Measurements from ENCODE around the gene SLBP. TPM values are rescaled to one million over a fixed set of nuclear protein-coding genes. Genes with fewer than 3 reads are reported as not detected.

The SLBP gene
- total and polyA plus RNA-seq, 2 of the 8 experiments (the other 6 are each of a cell fraction or from before 2014, with no cell fraction given) = 44.1 to 49.0 TPM

GRCh38 chr4:1647432-1647831 lies 64.7 kb downstream of the SLBP start:
- H2BK5ac ChIP-seq (ENCODE audit: low read depth, low read length) = no peak overlapping the region
- no peak overlapping the region for H4K5ac ChIP-seq (ENCODE audit: insufficient read length, low read depth, low read length)
- ChIA-PET CTCF (ENCODE audit: partially characterized antibody) (interaction anchor here (1.0 to 3.6 kb wide), 4 partner anchors 11 to 291 kb away, joined by 3 to 13 read pairs (median 4); no protein-coding TSS in a partner anchor), POLR2A (ENCODE audit: partially characterized antibody) (no interaction called here)
- TF ChIP-seq USF2 (IDR thresholded peaks at IDR 0.05; ENCODE audit: low read length) (no peak), SAP30 (IDR thresholded peaks at IDR 0.05; ENCODE audit: insufficient read depth, insufficient replicate concordance, low read length) (no peak), EGR1 (IDR thresholded peaks at IDR 0.05; ENCODE audit: borderline replicate concordance, low read depth, low read length) (no peak), PHF8 (conservative IDR thresholded peaks at IDR 0.05; ENCODE audit: low read depth, low read length) (no peak)
- no peak overlapping the region for H3K4me3 ChIP-seq (ENCODE audit: extremely low read depth in 1 of 4, insufficient read depth in 2 of 4, low read depth in 3 of 4, low read length in 4 of 4)
- no peak overlapping the region for H2AK5ac ChIP-seq (ENCODE audit: low read depth, low read length)
- H3K4ac ChIP-seq (replicated peaks; ENCODE audit: insufficient read length, low read depth, low read length) = no peak overlapping the region
- H3K4me1 ChIP-seq (replicated peaks in 1 of 4; ENCODE audit: control insufficient read depth in 3 of 4, insufficient read depth in 4 of 4, low read length in 3 of 4) = peaks cover 0 to 7% (median 3%) of the 10 kb centered on the region in 4 experiments; a peak in 4 of 7 replicates
- H3K18ac ChIP-seq (ENCODE audit: extremely low read depth, low read length) = no peak overlapping the region
- no peak overlapping the region for H3K14ac ChIP-seq (ENCODE audit: insufficient read length)
- no peak overlapping the region for H3K23ac ChIP-seq (ENCODE audit: insufficient read length)
- no peak overlapping the region for H2BK15ac ChIP-seq (ENCODE audit: low read length)
- no peak overlapping the region for H4K91ac ChIP-seq (replicated peaks; ENCODE audit: insufficient read length, low read length)
- H2BK120ac ChIP-seq (replicated peaks; ENCODE audit: low read depth, low read length) = no peak overlapping the region
- H3K79me1 ChIP-seq (ENCODE audit: low read depth, low read length) = no peaks in the 10 kb centered on the region
- H3K9me3 ChIP-seq (ENCODE audit: insufficient read depth in 2 of 2, low read depth in 1 of 2, low read length in 1 of 2) = peaks cover 0 to 2% of the 10 kb centered on the region in 2 experiments; a peak in 1 of 4 replicates
- DNase-seq (ENCODE audit: low read depth in 1 of 2, low spot score in 2 of 2) (no peak), FAIRE-seq (no peak)
- no peaks in the 10 kb centered on the region; a peak in 1 of 8 replicates for H3K36me3 ChIP-seq (ENCODE audit: control insufficient read depth in 2 of 4, insufficient read depth in 4 of 4, low read length in 3 of 4)
- no peak overlapping the region for H3K27ac ChIP-seq (ENCODE audit: low read depth, low read length)
- no peak overlapping the region for H2BK12ac ChIP-seq (ENCODE audit: low read depth, low read length)
- 89% methylated on average over 19 of the region's 19 CpGs; no CpG with 5 or more reads in 1 of the 2 experiments for WGBS, 2 experiments (ENCODE audit: extremely low coverage in 1 of 2, insufficient coverage in 1 of 2, insufficient read length in 1 of 2, insufficient replicate concordance in 2 of 2, low coverage in 1 of 2, low lambda C conversion rate in 2 of 2, missing lambda C conversion rate in 1 of 2)
- H2AFZ ChIP-seq (ENCODE audit: low read length) = no peak overlapping the region
- no peaks in the 10 kb centered on the region for H3K79me2 ChIP-seq (ENCODE audit: control insufficient read depth in 1 of 2, insufficient read depth in 2 of 2, low read length in 2 of 2)
- peaks cover 0 to 7% of the 10 kb centered on the region in 2 experiments for H4K20me1 ChIP-seq (replicated peaks in 1 of 2; ENCODE audit: control insufficient read depth in 1 of 2, insufficient read depth in 2 of 2, low read length in 2 of 2)
- no peak overlapping the region for H3K9ac ChIP-seq (replicated peaks in 1 of 4; ENCODE audit: extremely low read depth in 1 of 4, low read depth in 3 of 4, low read length in 3 of 4)
- H2BK20ac ChIP-seq (ENCODE audit: low read length) = no peak overlapping the region
- H4K8ac ChIP-seq (ENCODE audit: extremely low read depth, insufficient read depth, low read length) = no peak overlapping the region
- no peak overlapping the region for H3K56ac ChIP-seq (replicated peaks; ENCODE audit: insufficient read length, low read depth, low read length)
- no peaks in the 10 kb centered on the region for H3K27me3 ChIP-seq (replicated peaks in 1 of 4; ENCODE audit: control insufficient read depth in 3 of 4, extremely low read depth in 1 of 4, insufficient read depth in 3 of 4, low read length in 3 of 4)
- peaks cover 8% of the 10 kb centered on the region; the same call in 1 of the 2 replicates for H3K23me2 ChIP-seq (ENCODE audit: low read depth, low read length)
- no peak overlapping the region for H3K4me2 ChIP-seq (ENCODE audit: insufficient read depth in 1 of 2, low read depth in 2 of 2, low read length in 2 of 2)

Measured in H1 (cell line).